Fibroblast of lung (primary cell): ENCODE measurements around the gene ESF1. TPM values are rescaled to one million over a fixed set of nuclear protein-coding genes. Genes with fewer than 3 reads are reported as not detected.

ENCODE experiments used
- DNase-seq, 2 donors: peaks; one replicate each; pipeline versions ENCODE4 v3.0.0 to v3.0.0-alpha.2; 2010; ENCODE audit warnings: low read depth in 2 of 2
- H2AFZ ChIP-seq: 2 replicates; pipeline ENCODE4 v1.5.1; 2012; ENCODE audit warnings: low read length, control low read depth, inconsistent platforms
- H3K27ac ChIP-seq: 2 replicates; pipeline ENCODE4 v1.5.1; 2011; ENCODE audit warnings: low read length, control low read depth; ENCODE audit not compliant: insufficient read depth
- H3K27me3 ChIP-seq: 2 replicates; pipeline ENCODE4 v1.5.1; 2011; ENCODE audit warnings: mild to moderate bottlenecking, low read length; ENCODE audit not compliant: control insufficient read depth, insufficient read depth
- H3K36me3 ChIP-seq: 2 replicates; pipeline ENCODE4 v1.5.1; 2011; ENCODE audit warnings: low read length; ENCODE audit not compliant: control insufficient read depth, insufficient read depth
- H3K4me1 ChIP-seq: 2 replicates; pipeline ENCODE4 v1.5.1; 2011; ENCODE audit warnings: low read length; ENCODE audit not compliant: control insufficient read depth, insufficient read depth; ENCODE audit errors: extremely low read depth
- H3K4me2 ChIP-seq: 2 replicates; pipeline ENCODE4 v1.5.1; 2011; ENCODE audit warnings: low read length, control low read depth; ENCODE audit not compliant: insufficient read depth; ENCODE audit errors: extremely low read depth
- H3K4me3 ChIP-seq, 4 experiments: fragments of 200-600 bp in 1 of 4; sonication (generic) in 1 of 4; replicated peaks in 1 of 4; 2 replicates each; pipeline ENCODE4 v1.5.1; 2011 to 2016; ENCODE audit warnings: low read length in 4 of 4, low read depth in 3 of 4, mild to moderate bottlenecking in 3 of 4, control low read depth in 2 of 4, inconsistent platforms in 1 of 4, mixed read lengths in 1 of 4; ENCODE audit not compliant: insufficient read depth in 1 of 4; ENCODE audit errors: control extremely low read depth in 1 of 4
- H3K79me2 ChIP-seq: 2 replicates; pipeline ENCODE4 v1.5.1; 2012; ENCODE audit warnings: mild to moderate bottlenecking, low read length, inconsistent platforms; ENCODE audit not compliant: control insufficient read depth, insufficient read depth
- H3K9ac ChIP-seq: 2 replicates; pipeline ENCODE4 v1.5.1; 2011; ENCODE audit warnings: mild to moderate bottlenecking, low read length, control low read depth; ENCODE audit not compliant: insufficient read depth
- H3K9me3 ChIP-seq: 2 replicates; pipeline ENCODE4 v1.5.1; 2012; ENCODE audit warnings: low read depth, low read length; ENCODE audit not compliant: control insufficient read depth, insufficient read depth
- H4K20me1 ChIP-seq: 2 replicates; pipeline ENCODE4 v1.5.1; 2011; ENCODE audit warnings: low read length; ENCODE audit not compliant: control insufficient read depth, insufficient read depth; ENCODE audit errors: extremely low read depth
- CTCF ChIP-seq, 2 donors: IDR thresholded peaks in 1 of 2; conservative IDR thresholded peaks in 1 of 2; 1 replicate in 1 of 2; 2 replicates in 1 of 2; pipeline ENCODE4 v1.5.1; 2011 to 2012; ENCODE audit warnings: low read length in 2 of 2, control low read depth in 1 of 2, inconsistent platforms in 1 of 2, low read depth in 1 of 2, mild to moderate bottlenecking in 1 of 2
- EZH2 ChIP-seq: IDR thresholded peaks from 2 replicates; pipeline ENCODE4 v1.5.1; 2012; ENCODE audit warnings: low read length, control low read depth, mild to moderate bottlenecking; ENCODE audit errors: missing control alignments
- polyA plus RNA-seq, 2 donors: library from polyadenylated mRNA; depleted of rRNA in 1 of 2; stranded (reverse) in 1 of 2; unstranded in 1 of 2; fragments of >200 nt; gene quantifications; 2 replicates each; pipeline ENCODE4 v1.2.1, GENCODE V29; 2011 to 2012; ENCODE audit warnings: missing spikeins in 1 of 2
- total RNA-seq: library from RNA; depleted of rRNA; stranded (reverse); fragments of >200 nt; gene quantifications from 2 replicates; pipeline ENCODE4 v1.2.1, GENCODE V29; 2014

The ESF1 gene
- total and polyA plus RNA-seq, 2 donors (not counting 1 experiment from before 2014, with no cell fraction given), result 7.3 to 13.2 TPM

GRCh38 chr20:13678944-13679343 lies 105.8 kb downstream of the ESF1 start:
- Histone ChIP-seq H3K9ac (no peak overlapping the region), H3K9me3 (no peaks in the 10 kb centered on the region), H3K27ac (no peak overlapping the region), H3K36me3 (no peaks in the 10 kb centered on the region), H3K4me1 (no peaks in the 10 kb centered on the region), H3K27me3 (no peaks in the 10 kb centered on the region), H3K79me2 (no peaks in the 10 kb centered on the region), H3K4me3 (no peak overlapping the region), H3K4me2 (no peak overlapping the region), H4K20me1 (no peaks in the 10 kb centered on the region), H2AFZ (no peak overlapping the region)
- no peak for DNase-seq
- TF ChIP-seq EZH2 (no peak), CTCF (conservative IDR thresholded peaks at IDR 0.05 in 1 of 2, IDR thresholded peaks at IDR 0.05 in 1 of 2; ENCODE audit: low read depth in 1 of 2, low read length in 2 of 2) (no peak)

GRCh38 chr20:13677241-13677640 lies 107.5 kb downstream of the ESF1 start:
- Histone ChIP-seq H3K4me1 (no peaks in the 10 kb centered on the region), H3K36me3 (no peaks in the 10 kb centered on the region), H4K20me1 (no peaks in the 10 kb centered on the region), H3K9ac (no peak overlapping the region), H3K4me3 (no peak overlapping the region), H3K4me2 (no peak overlapping the region), H3K27ac (no peak overlapping the region), H3K79me2 (no peaks in the 10 kb centered on the region), H2AFZ (no peak overlapping the region), H3K27me3 (no peaks in the 10 kb centered on the region), H3K9me3 (no peaks in the 10 kb centered on the region)
- DNase-seq, result peak in 1 of 2 donors; percentile 74
- TF ChIP-seq CTCF (conservative IDR thresholded peaks at IDR 0.05 in 1 of 2, IDR thresholded peaks at IDR 0.05 in 1 of 2; ENCODE audit: low read depth in 1 of 2, low read length in 2 of 2) (no peak), EZH2 (no peak)

- no peaks in the 10 kb centered on the region for H3K27me3 ChIP-seq
- no peaks in the 10 kb centered on the region for H4K20me1 ChIP-seq
- H3K4me1 ChIP-seq, result no peaks in the 10 kb centered on the region
- no peaks in the 10 kb centered on the region for H3K36me3 ChIP-seq
- H3K27ac ChIP-seq, result no peak overlapping the region
- no peak for DNase-seq
- H3K9me3 ChIP-seq, result no peaks in the 10 kb centered on the region
- TF ChIP-seq EZH2 (no peak), CTCF (conservative IDR thresholded peaks at IDR 0.05 in 1 of 2, IDR thresholded peaks at IDR 0.05 in 1 of 2; ENCODE audit: low read depth in 1 of 2, low read length in 2 of 2) (no peak)
- no peak overlapping the region for H2AFZ ChIP-seq
- H3K4me2 ChIP-seq, result no peak overlapping the region
- H3K4me3 ChIP-seq, result no peak overlapping the region
- H3K79me2 ChIP-seq, result no peaks in the 10 kb centered on the region
- H3K9ac ChIP-seq, result no peak overlapping the region
Measured at GRCh38 chr20:13676682-13677081, 108.0 kb downstream of the ESF1 start.
